Right lobe of liver (tissue), 4 donors: Measurements from ENCODE around the gene CYLD.

Experiments
- CTCF ChIP-seq, 4 donors: fragments of 200-600 bp in 3 of 4; fragments of 450-650 bp in 1 of 4; IDR thresholded peaks; one replicate each; pipeline versions ENCODE4 v1.5.1 to v1.8.0; 2016 to 2022; ENCODE audit warnings: antibody characterized with exemption in 4 of 4, mild to moderate bottlenecking in 2 of 4
- POLR2A ChIP-seq: fragments of 450-650 bp; IDR thresholded peaks from one replicate; pipeline ENCODE4 v1.6.1; 2017; ENCODE audit warnings: antibody characterized with exemption, mild to moderate bottlenecking
- donor health status: DM: no; HTN: no; CAD: no.
- donor health status: DM: no; HTN: no; CAD: no.
- donor health status: DM: no; HTN: yes; CAD: no.

DNA sequence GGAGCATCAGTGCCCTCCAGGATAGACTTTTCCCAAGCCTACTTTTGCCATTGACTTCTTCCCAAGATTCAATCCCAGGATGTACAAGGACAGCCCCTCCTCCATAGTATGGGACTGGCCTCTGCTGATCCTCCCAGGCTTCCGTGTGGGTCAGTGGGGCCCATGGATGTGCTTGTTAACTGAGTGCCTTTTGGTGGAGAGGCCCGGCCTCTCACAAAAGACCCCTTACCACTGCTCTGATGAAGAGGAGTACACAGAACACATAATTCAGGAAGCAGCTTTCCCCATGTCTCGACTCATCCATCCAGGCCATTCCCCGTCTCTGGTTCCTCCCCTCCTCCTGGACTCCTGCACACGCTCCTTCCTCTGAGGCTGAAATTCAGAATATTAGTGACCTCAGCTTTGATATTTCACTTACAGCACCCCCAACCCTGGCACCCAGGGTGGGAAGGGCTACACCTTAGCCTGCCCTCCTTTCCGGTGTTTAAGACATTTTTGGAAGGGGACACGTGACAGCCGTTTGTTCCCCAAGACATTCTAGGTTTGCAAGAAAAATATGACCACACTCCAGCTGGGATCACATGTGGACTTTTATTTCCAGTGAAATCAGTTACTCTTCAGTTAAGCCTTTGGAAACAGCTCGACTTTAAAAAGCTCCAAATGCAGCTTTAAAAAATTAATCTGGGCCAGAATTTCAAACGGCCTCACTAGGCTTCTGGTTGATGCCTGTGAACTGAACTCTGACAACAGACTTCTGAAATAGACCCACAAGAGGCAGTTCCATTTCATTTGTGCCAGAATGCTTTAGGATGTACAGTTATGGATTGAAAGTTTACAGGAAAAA, 9.7 kb upstream of the CYLD start:
- TF ChIP-seq CTCF (IDR thresholded peaks at IDR 0.05): no peak
- no peak for TF ChIP-seq POLR2A
